HG03354 (cell line): Measurements from ENCODE around the gene RIPOR1.

Source experiments
- ATAC-seq: cut with Tn5 transposase; IDR thresholded peaks from one replicate; pipeline ENCODE4 v1.9.1; 2021; ENCODE audit warnings: mild to moderate bottlenecking; ENCODE audit not compliant: unreplicated experiment, poor library complexity, severe bottlenecking

RIPOR1 gene

GRCh38 chr16:67549240-67549639 is 20.6 kb downstream of the RIPOR1 start:
- ATAC-seq, result no peak

GRCh38 chr16:67549936-67550335 is 21.3 kb downstream of the RIPOR1 start:
- no peak for ATAC-seq

GRCh38 chr16:67551091-67551490 is 22.5 kb downstream of the RIPOR1 start:
- ATAC-seq, result no peak

GRCh38 chr16:67551972-67552371 is 23.3 kb downstream of the RIPOR1 start:
- ATAC-seq, result no peak

- no peak for ATAC-seq
These were observed 23.8 kb downstream of the RIPOR1 start for GRCh38 chr16:67552476-67552875.

GRCh38 chr16:67555795-67556212 is 27.2 kb downstream of the RIPOR1 start:
- no peak for ATAC-seq

GRCh38 chr16:67558859-67559258 is 30.2 kb downstream of the RIPOR1 start:
- no peak for ATAC-seq

- no peak for ATAC-seq
These were observed 32.3 kb downstream of the RIPOR1 start for GRCh38 chr16:67560827-67561342.

GRCh38 chr16:67561501-67561823 is 32.8 kb downstream of the RIPOR1 start:
- no peak for ATAC-seq

GRCh38 chr16:67561824-67562525 is 33.3 kb downstream of the RIPOR1 start:
- ATAC-seq, result peak; percentile 85

GRCh38 chr16:67562526-67562917 is 33.9 kb downstream of the RIPOR1 start, which contains the start of gene CTCF:
Gene CTCF (plus strand): TSS chr16:67562526. CDS start chr16:67610833, 48,307 bp downstream.
- ATAC-seq, result peak; percentile 50

GRCh38 chr16:67562918-67563707 is 34.5 kb downstream of the RIPOR1 start:
- peak; percentile 10 for ATAC-seq

- no peak for ATAC-seq
These were observed 35.3 kb downstream of the RIPOR1 start for GRCh38 chr16:67563708-67564468.

GRCh38 chr16:67565470-67566100 is 37.0 kb downstream of the RIPOR1 start:
- ATAC-seq, result no peak

- no peak for ATAC-seq
These were observed 42.8 kb downstream of the RIPOR1 start for GRCh38 chr16:67571464-67571863.

- ATAC-seq, result no peak
These were observed 43.4 kb downstream of the RIPOR1 start for GRCh38 chr16:67571981-67572431.

- ATAC-seq, result no peak
These were observed 51.1 kb downstream of the RIPOR1 start for GRCh38 chr16:67579686-67580085.

- ATAC-seq, result no peak
These were observed 51.6 kb downstream of the RIPOR1 start for GRCh38 chr16:67580202-67580601.

GRCh38 chr16:67593288-67593687 is 64.7 kb downstream of the RIPOR1 start:
- ATAC-seq, result no peak

GRCh38 chr16:67593701-67594100 is 65.1 kb downstream of the RIPOR1 start:
- no peak for ATAC-seq
